H9 (cell line): Measurements from ENCODE around the gene MIAT. TPM values are rescaled to one million over a fixed set of nuclear protein-coding genes. Genes with fewer than 3 reads are reported as not detected.
A peak's percentile ranks its signal among the peaks of the same experiment; 100 is the strongest.

Source experiments
- DNase-seq: peaks from one replicate; pipeline ENCODE4 v3.0.0-alpha.2; 2017
- H2AFZ ChIP-seq: one replicate; pipeline ENCODE4 v1.6.1; 2013; ENCODE audit warnings: mild to moderate bottlenecking, low read length, control low read depth, moderate library complexity
- H2AK5ac ChIP-seq: 2 replicates; pipeline ENCODE4 v1.6.1; 2013; ENCODE audit warnings: low read length, control low read depth, mixed read lengths; ENCODE audit not compliant: insufficient read length
- H2BK120ac ChIP-seq: one replicate; pipeline ENCODE4 v1.6.1; 2013; ENCODE audit warnings: low read depth, mild to moderate bottlenecking, low read length, control low read depth, inconsistent platforms; ENCODE audit not compliant: poor library complexity, severe bottlenecking
- H2BK12ac ChIP-seq: 2 replicates; pipeline ENCODE4 v1.6.1; 2013; ENCODE audit warnings: low read length, control low read depth, mixed read lengths, low read depth; ENCODE audit not compliant: insufficient read length
- H2BK15ac ChIP-seq: 2 replicates; pipeline ENCODE4 v1.6.1; 2013; ENCODE audit warnings: low read depth, low read length, control low read depth
- H2BK20ac ChIP-seq: one replicate; pipeline ENCODE4 v1.6.1; 2013; ENCODE audit warnings: low read depth, mild to moderate bottlenecking, low read length, control low read depth, inconsistent platforms; ENCODE audit not compliant: poor library complexity, severe bottlenecking
- H2BK5ac ChIP-seq: 2 replicates; pipeline ENCODE4 v1.6.1; 2013; ENCODE audit warnings: low read length, control low read depth, mixed read lengths; ENCODE audit not compliant: insufficient read length
- H3K14ac ChIP-seq: 2 replicates; pipeline ENCODE4 v1.6.1; 2013; ENCODE audit warnings: low read length, control low read depth; ENCODE audit not compliant: insufficient read depth
- H3K18ac ChIP-seq: 2 replicates; pipeline ENCODE4 v1.6.1; 2013; ENCODE audit warnings: low read depth, mild to moderate bottlenecking, mixed read lengths, low read length, control low read depth; ENCODE audit not compliant: insufficient read length
- H3K23ac ChIP-seq: 2 replicates; pipeline ENCODE4 v1.6.1; 2013; ENCODE audit warnings: low read length, control low read depth, mixed read lengths, low read depth; ENCODE audit not compliant: insufficient read length
- H3K23me2 ChIP-seq: 2 replicates; pipeline ENCODE4 v1.6.1; 2013; ENCODE audit warnings: low read depth, mild to moderate bottlenecking, mixed read lengths, low read length, control low read depth; ENCODE audit not compliant: insufficient read length, poor library complexity, severe bottlenecking
- H3K27ac ChIP-seq: 2 replicates; pipeline ENCODE4 v1.5.1; 2013; ENCODE audit warnings: low read length, control low read depth, mixed read lengths, low read depth; ENCODE audit not compliant: insufficient read length
- H3K27me3 ChIP-seq: 2 replicates; pipeline ENCODE4 v1.6.1; 2013; ENCODE audit warnings: low read length, control low read depth, inconsistent platforms; ENCODE audit not compliant: insufficient read depth
- H3K4ac ChIP-seq: 2 replicates; pipeline ENCODE4 v1.6.1; 2013; ENCODE audit warnings: low read depth, mild to moderate bottlenecking, control low read depth, inconsistent platforms, low read length, moderate library complexity
- H3K4me1 ChIP-seq: 2 replicates; pipeline ENCODE4 v1.6.1; 2013; ENCODE audit warnings: low read length, control low read depth, inconsistent platforms; ENCODE audit not compliant: insufficient read depth
- H3K4me2 ChIP-seq: 2 replicates; pipeline ENCODE4 v1.6.1; 2013; ENCODE audit warnings: low read length, control low read depth, mixed read lengths; ENCODE audit not compliant: insufficient read length, insufficient read depth
- H3K56ac ChIP-seq: 2 replicates; pipeline ENCODE4 v1.6.1; 2013; ENCODE audit warnings: low read depth, mild to moderate bottlenecking, mixed read lengths, low read length, control low read depth; ENCODE audit not compliant: insufficient read length
- H3K79me1 ChIP-seq: 2 replicates; pipeline ENCODE4 v1.6.1; 2013; ENCODE audit warnings: low read depth, mild to moderate bottlenecking, moderate library complexity, low read length, control low read depth, inconsistent platforms; ENCODE audit not compliant: insufficient read depth, poor library complexity, severe bottlenecking
- H3K79me2 ChIP-seq: 2 replicates; pipeline ENCODE4 v1.6.1; 2013; ENCODE audit warnings: low read length, control low read depth, inconsistent platforms; ENCODE audit not compliant: insufficient read depth
- H3K9ac ChIP-seq: 2 replicates; pipeline ENCODE4 v1.6.1; 2013; ENCODE audit warnings: low read length, control low read depth, mixed read lengths; ENCODE audit not compliant: insufficient read length; ENCODE audit errors: extremely low read depth
- H3K9me3 ChIP-seq: one replicate; pipeline ENCODE4 v1.6.1; 2013; ENCODE audit warnings: low read depth, low read length, inconsistent platforms; ENCODE audit not compliant: control insufficient read depth
- H3T11ph ChIP-seq: one replicate; pipeline ENCODE4 v1.6.1; 2013; ENCODE audit warnings: mild to moderate bottlenecking, low read length, control low read depth, inconsistent platforms
- H4K20me1 ChIP-seq: one replicate; pipeline ENCODE4 v1.6.1; 2013; ENCODE audit not compliant: control insufficient read depth, insufficient read length, insufficient read depth
- H4K5ac ChIP-seq: 2 replicates; pipeline ENCODE4 v1.6.1; 2013; ENCODE audit warnings: low read depth, mild to moderate bottlenecking, mixed read lengths, low read length, control low read depth; ENCODE audit not compliant: insufficient read length
- H4K8ac ChIP-seq: replicated peaks from 2 replicates; pipeline ENCODE4 v1.6.1; 2013; ENCODE audit warnings: low read length, control low read depth, mixed read lengths, low read depth; ENCODE audit not compliant: insufficient read length
- H4K91ac ChIP-seq: 2 replicates; pipeline ENCODE4 v1.6.1; 2013; ENCODE audit warnings: low read depth, mild to moderate bottlenecking, moderate library complexity, mixed read lengths, low read length, control low read depth; ENCODE audit not compliant: insufficient read length
- H3K27ac Mint-ChIP-seq, 3 experiments: 2 replicates in 2 of 3; 3 replicates in 1 of 3; pipeline ENCODE4 v1.8.0; 2020 to 2021; ENCODE audit warnings: mixed read lengths in 3 of 3, mild to moderate bottlenecking in 1 of 3, moderate library complexity in 1 of 3
- H3K27me3 Mint-ChIP-seq: 2 replicates; pipeline ENCODE4 v1.8.0; 2021; ENCODE audit warnings: low read depth, mild to moderate bottlenecking, moderate library complexity, mixed read lengths
- H3K36me3 Mint-ChIP-seq, 3 experiments: 2 replicates in 2 of 3; 3 replicates in 1 of 3; pipeline ENCODE4 v1.8.0; 2020 to 2021; ENCODE audit warnings: low read depth in 3 of 3, mixed read lengths in 3 of 3; ENCODE audit not compliant: insufficient read depth in 1 of 3
- H3K4me1 Mint-ChIP-seq, 2 experiments: 2 replicates each; pipeline ENCODE4 v1.8.0; 2020; ENCODE audit warnings: mixed read lengths in 2 of 2
- H3K4me3 Mint-ChIP-seq, 2 experiments: 2 replicates in 1 of 2; 3 replicates in 1 of 2; pipeline ENCODE4 v1.8.0; 2020 to 2021; ENCODE audit warnings: mild to moderate bottlenecking in 2 of 2, mixed read lengths in 2 of 2, moderate library complexity in 1 of 2
- H3K9me3 Mint-ChIP-seq, 2 experiments: 2 replicates in 1 of 2; 3 replicates in 1 of 2; pipeline ENCODE4 v1.8.0; 2020; ENCODE audit warnings: mild to moderate bottlenecking in 2 of 2, mixed read lengths in 2 of 2, moderate library complexity in 1 of 2
- WGBS: extraction: QIAGEN DNeasy Blood & Tissue Kit; methylation state at CpG from one replicate; pipeline ENCODE4 v1.1.7; 2013; ENCODE audit warnings: missing lambda C conversion rate, low lambda C conversion rate, mixed read lengths; ENCODE audit not compliant: insufficient read length; ENCODE audit errors: extremely low coverage; 5-methylcytosine and 5-hydroxymethylcytosine counted together
- total RNA-seq: library from RNA; stranded (reverse); gene quantifications from 2 replicates; pipeline ENCODE4 v1.2.1, GENCODE V29; 2021
- TF ChIP-seq, protein P1 (sequence below): fragments of 200-600 bp; sonication (generic); conservative IDR thresholded peaks from 3 replicates; pipeline ENCODE4 v1.8.0; 2021; ENCODE audit warnings: antibody characterized with exemption, mild to moderate bottlenecking

Gene MIAT
- total RNA-seq, 1 experiment from 2014 or later, result 85.6 TPM

DNA sequence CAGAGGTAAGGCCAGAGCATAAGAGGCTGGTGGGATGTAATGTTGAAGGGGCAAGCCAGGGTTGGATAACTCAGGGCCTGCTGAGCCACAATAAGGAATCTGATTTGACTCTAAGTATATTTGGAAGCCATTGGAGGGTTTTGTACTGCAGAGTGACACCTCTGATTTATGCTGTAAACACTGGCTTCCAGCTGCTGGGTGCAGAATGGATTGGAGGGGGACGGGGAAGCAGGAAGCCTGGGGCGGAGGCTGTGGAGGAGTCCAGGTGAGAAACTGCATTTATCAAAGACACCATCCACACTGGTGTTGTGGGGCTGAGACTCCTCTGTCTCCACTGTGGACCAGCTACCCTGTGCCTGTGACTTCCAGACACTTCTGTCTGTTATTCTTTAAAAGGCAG lies 26.8 kb downstream of the MIAT start:
- no peak overlapping the region for H3K4ac ChIP-seq
- Mint-ChIP-seq H3K36me3 (peaks cover 1 to 16% (median 12%) of the 10 kb centered on the region in 3 experiments; a peak in 6 of 7 replicates), H3K27ac (peak overlapping the region in 1 of 3 experiments; percentile 18; a peak in 3 of 7 replicates), H3K27me3 (no peaks in the 10 kb centered on the region; the same call in none of the 2 replicates), H3K4me1 (peaks cover 43 to 52% of the 10 kb centered on the region in 2 experiments), H3K4me3 (no peak overlapping the region), H3K9me3 (no peaks in the 10 kb centered on the region; a peak in 2 of 5 replicates)
- no peaks in the 10 kb centered on the region for H3K23me2 ChIP-seq
- no peak overlapping the region for H3K9ac ChIP-seq
- no peaks in the 10 kb centered on the region for H4K20me1 ChIP-seq
- no peak overlapping the region for H3K27ac ChIP-seq
- H2BK5ac ChIP-seq, result no peak overlapping the region
- no peak overlapping the region for H4K91ac ChIP-seq
- no peak overlapping the region for H2AK5ac ChIP-seq
- H2BK20ac ChIP-seq, result no peak overlapping the region
- peaks cover 5% of the 10 kb centered on the region; the same call in 1 of the 2 replicates for H3K4me1 ChIP-seq
- H2BK12ac ChIP-seq, result no peak overlapping the region
- H3K23ac ChIP-seq, result no peak overlapping the region
- H3K79me2 ChIP-seq, result no peaks in the 10 kb centered on the region
- no peak overlapping the region for H4K8ac ChIP-seq
- no peak overlapping the region for H4K5ac ChIP-seq
- H3K79me1 ChIP-seq, result no peaks in the 10 kb centered on the region
- no peak for DNase-seq
- no peaks in the 10 kb centered on the region for H3K9me3 ChIP-seq
- H2AFZ ChIP-seq, result no peak overlapping the region
- no peak overlapping the region for H2BK15ac ChIP-seq
- no peak overlapping the region for H3K56ac ChIP-seq
- no peak overlapping the region for H3T11ph ChIP-seq
- no peak overlapping the region for H3K14ac ChIP-seq
- no peaks in the 10 kb centered on the region for H3K27me3 ChIP-seq
- TF ChIP-seq, protein P1, sequence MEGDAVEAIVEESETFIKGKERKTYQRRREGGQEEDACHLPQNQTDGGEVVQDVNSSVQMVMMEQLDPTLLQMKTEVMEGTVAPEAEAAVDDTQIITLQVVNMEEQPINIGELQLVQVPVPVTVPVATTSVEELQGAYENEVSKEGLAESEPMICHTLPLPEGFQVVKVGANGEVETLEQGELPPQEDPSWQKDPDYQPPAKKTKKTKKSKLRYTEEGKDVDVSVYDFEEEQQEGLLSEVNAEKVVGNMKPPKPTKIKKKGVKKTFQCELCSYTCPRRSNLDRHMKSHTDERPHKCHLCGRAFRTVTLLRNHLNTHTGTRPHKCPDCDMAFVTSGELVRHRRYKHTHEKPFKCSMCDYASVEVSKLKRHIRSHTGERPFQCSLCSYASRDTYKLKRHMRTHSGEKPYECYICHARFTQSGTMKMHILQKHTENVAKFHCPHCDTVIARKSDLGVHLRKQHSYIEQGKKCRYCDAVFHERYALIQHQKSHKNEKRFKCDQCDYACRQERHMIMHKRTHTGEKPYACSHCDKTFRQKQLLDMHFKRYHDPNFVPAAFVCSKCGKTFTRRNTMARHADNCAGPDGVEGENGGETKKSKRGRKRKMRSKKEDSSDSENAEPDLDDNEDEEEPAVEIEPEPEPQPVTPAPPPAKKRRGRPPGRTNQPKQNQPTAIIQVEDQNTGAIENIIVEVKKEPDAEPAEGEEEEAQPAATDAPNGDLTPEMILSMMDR, result no peak
- H3K18ac ChIP-seq, result no peak overlapping the region
- H3K4me2 ChIP-seq, result no peak overlapping the region
- no peak overlapping the region for H2BK120ac ChIP-seq
- WGBS, result no CpG with 5 or more reads among the region's 2 CpGs
